ENCODE measurements around the gene IGF2BP2. TPM values are rescaled to one million over a fixed set of nuclear protein-coding genes. Genes with fewer than 3 reads are reported as not detected.

Gene IGF2BP2
- total RNA-seq, 1 donor from 2014 or later, result 9.8 TPM

GRCh38 chr3:185779461-185779860, 45.4 kb downstream of the IGF2BP2 start:
- Histone ChIP-seq H3K27me3 (no peaks in the 10 kb centered on the region), H3K4me3 (no peak overlapping the region), H3K4me1 (peaks cover 5% of the 10 kb centered on the region), H3K9me3 (no peaks in the 10 kb centered on the region), H3K27ac (no peak overlapping the region), H3K36me3 (no peaks in the 10 kb centered on the region)
- intact Hi-C loops (cut with DNase I), result loop anchor here (10.0 kb wide), 1 partner anchor 115 kb away; no protein-coding TSS in a partner anchor
- TF ChIP-seq CTCF (IDR thresholded peaks at IDR 0.05), result no peak
- TF ChIP-seq POLR2A (IDR thresholded peaks at IDR 0.05), result no peak
- TF ChIP-seq POLR2AphosphoS5 (IDR thresholded peaks at IDR 0.05; ENCODE audit: insufficient read depth in 1 of 2, low read depth in 1 of 2), result no peak
- no peak for DNase-seq (ENCODE audit: extremely low spot score in 2 of 2)

- Histone ChIP-seq H3K4me1 (peaks cover 5% of the 10 kb centered on the region), H3K27ac (no peak overlapping the region), H3K4me3 (no peak overlapping the region), H3K9me3 (no peaks in the 10 kb centered on the region), H3K36me3 (no peaks in the 10 kb centered on the region), H3K27me3 (no peaks in the 10 kb centered on the region)
- TF ChIP-seq CTCF (IDR thresholded peaks at IDR 0.05) (no peak), POLR2A (IDR thresholded peaks at IDR 0.05) (no peak), POLR2AphosphoS5 (IDR thresholded peaks at IDR 0.05; ENCODE audit: insufficient read depth in 1 of 2, low read depth in 1 of 2) (no peak)
- intact Hi-C loops (cut with DNase I), result loop anchor here (10.0 kb wide), 1 partner anchor 114 kb away; no protein-coding TSS in a partner anchor
- no peak for DNase-seq (ENCODE audit: extremely low spot score in 2 of 2)
These were observed 46.0 kb downstream of the IGF2BP2 start for GRCh38 chr3:185778821-185779220.

GRCh38 chr3:185778094-185778493, 46.7 kb downstream of the IGF2BP2 start:
- TF ChIP-seq CTCF (IDR thresholded peaks at IDR 0.05), result no peak
- TF ChIP-seq POLR2A (IDR thresholded peaks at IDR 0.05), result no peak
- TF ChIP-seq POLR2AphosphoS5 (IDR thresholded peaks at IDR 0.05; ENCODE audit: insufficient read depth in 1 of 2, low read depth in 1 of 2), result no peak
- no peak for DNase-seq (ENCODE audit: extremely low spot score in 2 of 2)
- H3K9me3 ChIP-seq, result no peaks in the 10 kb centered on the region
- H3K4me1 ChIP-seq, result peaks cover 5% of the 10 kb centered on the region
- H3K4me3 ChIP-seq, result no peak overlapping the region
- no peaks in the 10 kb centered on the region for H3K36me3 ChIP-seq
- H3K27me3 ChIP-seq, result no peaks in the 10 kb centered on the region
- intact Hi-C loops (cut with DNase I), result loop anchor here (10.0 kb wide), 1 partner anchor 113 kb away; no protein-coding TSS in a partner anchor
- H3K27ac ChIP-seq, result no peak overlapping the region

- DNase-seq (ENCODE audit: extremely low spot score in 2 of 2), result no peak
- intact Hi-C loops (cut with DNase I), result loop anchor here (10.0 kb wide), 1 partner anchor 105 kb away; no protein-coding TSS in a partner anchor
These were observed 54.7 kb downstream of the IGF2BP2 start for GRCh38 chr3:185770109-185770508.

More at GRCh38 chr3:185770109-185770508, 54.7 kb downstream of the IGF2BP2 start:
- no peaks in the 10 kb centered on the region for H3K9me3 ChIP-seq
- TF ChIP-seq POLR2AphosphoS5 (IDR thresholded peaks at IDR 0.05; ENCODE audit: insufficient read depth in 1 of 2, low read depth in 1 of 2) (no peak), POLR2A (IDR thresholded peaks at IDR 0.05) (no peak), CTCF (IDR thresholded peaks at IDR 0.05) (no peak)
- H3K36me3 ChIP-seq, result no peaks in the 10 kb centered on the region
- H3K4me3 ChIP-seq, result no peak overlapping the region
- no peaks in the 10 kb centered on the region for H3K27me3 ChIP-seq
- H3K4me1 ChIP-seq, result peaks cover 4% of the 10 kb centered on the region
- H3K27ac ChIP-seq, result no peak overlapping the region
